ENCODE data around the gene FCER2. TPM values are rescaled to one million over a fixed set of nuclear protein-coding genes. Genes with fewer than 3 reads are reported as not detected.

FCER2 gene
- total RNA-seq, 1 experiment from 2014 or later, result not detected

DNA sequence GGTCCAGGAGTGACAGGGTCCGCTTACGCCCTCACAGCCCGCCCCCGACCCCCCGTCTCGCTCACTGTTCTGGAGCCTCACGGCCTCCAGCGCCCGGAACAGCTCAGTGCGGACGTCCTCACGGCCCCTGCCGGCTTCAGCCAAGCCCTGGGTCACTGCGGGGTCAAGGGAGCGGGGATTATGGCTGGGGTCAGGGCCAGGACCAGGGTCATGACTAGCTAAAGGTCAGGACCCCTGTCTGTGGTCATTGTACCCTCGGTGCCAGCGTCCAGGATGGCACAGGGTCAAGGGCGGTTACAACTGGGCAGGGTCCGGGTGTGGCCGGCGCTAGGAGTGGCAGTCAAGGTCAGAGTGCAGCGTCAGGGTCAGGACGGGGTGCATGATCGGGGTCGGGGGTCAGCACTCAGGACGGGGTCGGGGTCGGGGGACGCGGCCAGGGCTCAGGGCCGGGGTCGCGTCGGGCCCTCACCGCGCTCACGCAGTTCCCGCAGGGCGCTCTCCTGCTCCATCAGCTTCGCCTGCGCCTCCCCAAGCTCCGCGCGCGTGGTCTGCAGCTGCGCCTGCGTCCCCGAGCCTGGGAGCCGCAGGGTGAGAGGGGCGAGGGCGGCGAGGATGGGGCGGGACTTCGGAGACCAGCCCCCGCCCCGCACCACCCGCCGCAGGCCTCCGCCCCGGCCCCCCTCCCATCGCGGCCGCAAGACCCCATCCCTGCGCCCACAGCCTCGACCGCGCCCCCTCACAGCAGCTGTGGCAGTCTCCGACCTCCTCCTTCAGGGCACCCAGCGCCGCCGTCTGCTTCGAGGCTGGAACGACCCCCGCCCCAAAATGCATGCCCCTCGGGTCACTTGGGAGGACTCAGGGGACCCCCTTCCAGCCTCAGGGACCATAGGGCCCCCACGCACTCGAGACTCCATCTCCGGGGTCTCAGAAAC, 28.6 kb upstream of the FCER2 start:
- peak overlapping the region; percentile 13; the same call in 1 of the 2 replicates for H3K14ac ChIP-seq (ENCODE audit: insufficient read depth, low read length)
- TF ChIP-seq, protein P1, sequence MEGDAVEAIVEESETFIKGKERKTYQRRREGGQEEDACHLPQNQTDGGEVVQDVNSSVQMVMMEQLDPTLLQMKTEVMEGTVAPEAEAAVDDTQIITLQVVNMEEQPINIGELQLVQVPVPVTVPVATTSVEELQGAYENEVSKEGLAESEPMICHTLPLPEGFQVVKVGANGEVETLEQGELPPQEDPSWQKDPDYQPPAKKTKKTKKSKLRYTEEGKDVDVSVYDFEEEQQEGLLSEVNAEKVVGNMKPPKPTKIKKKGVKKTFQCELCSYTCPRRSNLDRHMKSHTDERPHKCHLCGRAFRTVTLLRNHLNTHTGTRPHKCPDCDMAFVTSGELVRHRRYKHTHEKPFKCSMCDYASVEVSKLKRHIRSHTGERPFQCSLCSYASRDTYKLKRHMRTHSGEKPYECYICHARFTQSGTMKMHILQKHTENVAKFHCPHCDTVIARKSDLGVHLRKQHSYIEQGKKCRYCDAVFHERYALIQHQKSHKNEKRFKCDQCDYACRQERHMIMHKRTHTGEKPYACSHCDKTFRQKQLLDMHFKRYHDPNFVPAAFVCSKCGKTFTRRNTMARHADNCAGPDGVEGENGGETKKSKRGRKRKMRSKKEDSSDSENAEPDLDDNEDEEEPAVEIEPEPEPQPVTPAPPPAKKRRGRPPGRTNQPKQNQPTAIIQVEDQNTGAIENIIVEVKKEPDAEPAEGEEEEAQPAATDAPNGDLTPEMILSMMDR (conservative IDR thresholded peaks at IDR 0.05), result no peak
- no peak overlapping the region for H2BK120ac ChIP-seq (ENCODE audit: low read depth, low read length, poor library complexity, severe bottlenecking)
- no peaks in the 10 kb centered on the region for H3K79me2 ChIP-seq (ENCODE audit: insufficient read depth, low read length)
- H3K9me3 ChIP-seq (ENCODE audit: control insufficient read depth, low read depth, low read length), result no peaks in the 10 kb centered on the region
- no peak overlapping the region for H2AFZ ChIP-seq (ENCODE audit: low read length)
- no peak overlapping the region for H4K8ac ChIP-seq (replicated peaks; ENCODE audit: insufficient read length, low read depth, low read length)
- no peak overlapping the region for H3K56ac ChIP-seq (ENCODE audit: insufficient read length, low read depth, low read length)
- H2BK15ac ChIP-seq (ENCODE audit: low read depth, low read length), result no peak overlapping the region
- no peak overlapping the region for H2BK5ac ChIP-seq (ENCODE audit: insufficient read length, low read length)
- Mint-ChIP-seq H3K4me1 (peaks cover 6 to 21% of the 10 kb centered on the region in 2 experiments), H3K4me3 (peak overlapping the region; percentile 56 to 83), H3K36me3 (ENCODE audit: insufficient read depth in 1 of 3, low read depth in 3 of 3) (no peaks in the 10 kb centered on the region), H3K9me3 (peaks cover 0 to 3% of the 10 kb centered on the region in 2 experiments; a peak in 2 of 5 replicates), H3K27ac (no peak overlapping the region), H3K27me3 (ENCODE audit: low read depth) (peaks cover 88% of the 10 kb centered on the region)
- DNase-seq, result no peak
- no peak overlapping the region for H2BK12ac ChIP-seq (ENCODE audit: insufficient read length, low read depth, low read length)
- no peak overlapping the region for H3K27ac ChIP-seq (ENCODE audit: insufficient read length, low read depth, low read length)
- H3K4me1 ChIP-seq (ENCODE audit: insufficient read depth, low read length), result no peaks in the 10 kb centered on the region
- H3K27me3 ChIP-seq (ENCODE audit: insufficient read depth, low read length), result peaks cover 18% of the 10 kb centered on the region; the same call in 1 of the 2 replicates
- no peak overlapping the region for H3K23ac ChIP-seq (ENCODE audit: insufficient read length, low read depth, low read length)
- no peaks in the 10 kb centered on the region for H3K79me1 ChIP-seq (ENCODE audit: insufficient read depth, low read depth, low read length, poor library complexity, severe bottlenecking)
- no peak overlapping the region for H3K4ac ChIP-seq (ENCODE audit: low read depth, low read length)
- no peaks in the 10 kb centered on the region for H4K20me1 ChIP-seq (ENCODE audit: control insufficient read depth, insufficient read depth, insufficient read length)
- H4K5ac ChIP-seq (ENCODE audit: insufficient read length, low read depth, low read length), result no peak overlapping the region
- no peak overlapping the region for H3K18ac ChIP-seq (ENCODE audit: insufficient read length, low read depth, low read length)
- no peak overlapping the region for H3K9ac ChIP-seq (ENCODE audit: extremely low read depth, insufficient read length, low read length)
- H3K4me2 ChIP-seq (ENCODE audit: insufficient read depth, insufficient read length, low read length), result peak overlapping the region; percentile 65
- peaks cover 7% of the 10 kb centered on the region for H3K23me2 ChIP-seq (ENCODE audit: insufficient read length, low read depth, low read length, poor library complexity, severe bottlenecking)
- no peak overlapping the region for H4K91ac ChIP-seq (ENCODE audit: insufficient read length, low read depth, low read length)
- no CpG with 5 or more reads among the region's 78 CpGs for WGBS (ENCODE audit: extremely low coverage, insufficient read length, low lambda C conversion rate)
- H2BK20ac ChIP-seq (ENCODE audit: low read depth, low read length, poor library complexity, severe bottlenecking), result no peak overlapping the region
- no peak overlapping the region for H2AK5ac ChIP-seq (ENCODE audit: insufficient read length, low read length)
- H3T11ph ChIP-seq (ENCODE audit: low read length), result no peak overlapping the region
